ENCODE measurements around the gene SUSD6.

DNA sequence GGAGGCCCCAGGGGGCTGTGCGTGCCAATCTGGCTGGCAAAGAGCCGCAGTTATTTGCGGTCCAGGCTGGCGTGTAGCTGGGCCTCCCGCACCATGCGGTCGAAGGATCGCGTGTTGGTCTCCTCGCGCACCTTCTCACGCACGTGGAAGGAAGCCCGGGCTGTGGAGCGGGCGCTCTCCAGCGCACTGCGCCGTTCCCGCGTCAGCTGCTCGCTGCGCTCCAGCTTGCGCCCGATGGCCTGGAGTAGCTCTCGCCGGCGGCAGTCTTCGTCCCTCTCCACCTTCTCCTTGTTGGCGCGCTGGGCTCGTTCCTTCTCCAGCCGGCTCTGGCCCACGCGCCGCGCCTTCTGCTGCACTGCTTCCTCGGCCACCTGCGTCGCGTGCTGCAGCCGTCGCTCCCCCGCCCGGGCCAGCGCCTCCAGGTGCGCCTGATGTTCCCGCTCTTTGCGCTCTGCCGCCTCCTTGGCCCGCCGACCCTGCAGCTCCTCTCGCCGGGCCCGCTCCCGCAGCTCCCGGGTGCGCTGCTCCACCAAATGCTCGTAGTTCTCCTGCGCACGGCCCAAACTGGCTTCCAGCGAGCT is 39.9 kb upstream of the SUSD6 start:
- TF ChIP-seq CTCF (IDR thresholded peaks at IDR 0.05) (no peak), EZH2 (IDR thresholded peaks at IDR 0.05; ENCODE audit: borderline replicate concordance, insufficient read depth, low read depth, low read length, poor library complexity, severe bottlenecking) (no peak)

Measured in B cell (primary cell).